Neuronal stem cell (in vitro differentiated cells): Measurements from ENCODE around the gene CIRBP.

ENCODE experiments used
- DNase-seq: peaks from one replicate; pipeline ENCODE4 v3.0.0-alpha.2; 2013; ENCODE audit warnings: low spot score
- H2AFZ ChIP-seq: one replicate; pipeline ENCODE4 v1.6.1; 2013; ENCODE audit warnings: mild to moderate bottlenecking, low read length, inconsistent platforms
- H2AK5ac ChIP-seq: 2 replicates; pipeline ENCODE4 v1.6.1; 2013; ENCODE audit warnings: low read depth, mild to moderate bottlenecking, inconsistent platforms, low read length, moderate library complexity, mixed read lengths
- H2BK120ac ChIP-seq: 2 replicates; pipeline ENCODE4 v1.6.1; 2013; ENCODE audit warnings: low read depth, mild to moderate bottlenecking, inconsistent platforms, low read length, moderate library complexity, mixed read lengths
- H2BK12ac ChIP-seq: one replicate; pipeline ENCODE4 v1.6.1; 2013; ENCODE audit warnings: low read length, inconsistent platforms
- H2BK15ac ChIP-seq: 2 replicates; pipeline ENCODE4 v1.6.1; 2013; ENCODE audit warnings: mild to moderate bottlenecking, low read length, inconsistent platforms, mixed read lengths
- H2BK5ac ChIP-seq: one replicate; pipeline ENCODE4 v1.6.1; 2013; ENCODE audit warnings: inconsistent platforms, mild to moderate bottlenecking, low read length, moderate library complexity
- H3K14ac ChIP-seq: one replicate; pipeline ENCODE4 v1.6.1; 2013; ENCODE audit warnings: low read length, inconsistent platforms
- H3K18ac ChIP-seq: 2 replicates; pipeline ENCODE4 v1.6.1; 2013; ENCODE audit warnings: low read length, inconsistent platforms
- H3K23ac ChIP-seq: 2 replicates; pipeline ENCODE4 v1.6.1; 2013; ENCODE audit warnings: low read depth, mild to moderate bottlenecking, mixed read lengths, low read length, inconsistent platforms; ENCODE audit not compliant: poor library complexity
- H3K27ac ChIP-seq: replicated peaks from 3 replicates; pipeline ENCODE4 v1.5.1; 2013; ENCODE audit warnings: low read length, inconsistent platforms
- H3K27me3 ChIP-seq, 3 experiments: 2 replicates each; pipeline ENCODE4 v1.6.1; 2013; ENCODE audit warnings: low read length in 3 of 3, mild to moderate bottlenecking in 2 of 3, inconsistent platforms in 1 of 3, low read depth in 1 of 3, mixed read lengths in 1 of 3, moderate library complexity in 1 of 3; ENCODE audit not compliant: control insufficient read depth in 3 of 3, insufficient read depth in 3 of 3
- H3K36me3 ChIP-seq, 2 donors: replicated peaks in 1 of 2; 2 replicates each; pipeline ENCODE4 v1.6.1; 2013; ENCODE audit warnings: low read length in 2 of 2; ENCODE audit not compliant: control insufficient read depth in 2 of 2, insufficient read depth in 2 of 2
- H3K4ac ChIP-seq: 2 replicates; pipeline ENCODE4 v1.6.1; 2013; ENCODE audit warnings: inconsistent platforms, mild to moderate bottlenecking, low read length, moderate library complexity
- H3K4me1 ChIP-seq, 2 donors: 1 replicate in 1 of 2; 2 replicates in 1 of 2; pipeline ENCODE4 v1.6.1; 2013; ENCODE audit warnings: low read length in 2 of 2, low read depth in 1 of 2; ENCODE audit not compliant: control insufficient read depth in 2 of 2, insufficient read depth in 1 of 2
- H3K4me2 ChIP-seq: one replicate; pipeline ENCODE4 v1.6.1; 2013; ENCODE audit warnings: mild to moderate bottlenecking, low read length, inconsistent platforms; ENCODE audit not compliant: insufficient read depth, poor library complexity, severe bottlenecking
- H3K4me3 ChIP-seq, 2 donors: 2 replicates each; pipeline ENCODE4 v1.5.1; 2013; ENCODE audit warnings: low read length in 2 of 2, mild to moderate bottlenecking in 2 of 2, inconsistent platforms in 1 of 2, moderate library complexity in 1 of 2
- H3K79me1 ChIP-seq: one replicate; pipeline ENCODE4 v1.6.1; 2013; ENCODE audit warnings: low read depth, mild to moderate bottlenecking, inconsistent platforms, low read length, moderate library complexity
- H3K9ac ChIP-seq: one replicate; pipeline ENCODE4 v1.6.1; 2013; ENCODE audit warnings: mild to moderate bottlenecking, low read depth, low read length, inconsistent platforms; ENCODE audit not compliant: poor library complexity
- H3K9me3 ChIP-seq, 2 donors: replicated peaks in 1 of 2; 2 replicates each; pipeline versions ENCODE3 to v1.6.1; 2013; ENCODE audit warnings: low read length in 2 of 2, mild to moderate bottlenecking in 2 of 2, inconsistent platforms in 1 of 2, low read depth in 1 of 2, mixed read lengths in 1 of 2, moderate library complexity in 1 of 2; ENCODE audit not compliant: control insufficient read depth in 2 of 2, insufficient read depth in 1 of 2
- H4K8ac ChIP-seq: one replicate; pipeline ENCODE4 v1.6.1; 2013; ENCODE audit warnings: low read depth, mild to moderate bottlenecking, inconsistent platforms, low read length, moderate library complexity
- H4K91ac ChIP-seq: one replicate; pipeline ENCODE4 v1.6.1; 2013; ENCODE audit warnings: low read length, low read depth, mild to moderate bottlenecking, inconsistent platforms; ENCODE audit not compliant: poor library complexity
- WGBS, 2 donors: extraction: QIAGEN DNeasy Blood & Tissue Kit; methylation state at CpG; one replicate each; pipeline ENCODE4 v1.1.7; 2013; ENCODE audit warnings: missing lambda C conversion rate in 2 of 2, mixed read lengths in 1 of 2; ENCODE audit not compliant: insufficient read length in 2 of 2, insufficient replicate concordance in 1 of 2; ENCODE audit errors: extremely low coverage in 2 of 2; 5-methylcytosine and 5-hydroxymethylcytosine counted together

CIRBP gene

DNA sequence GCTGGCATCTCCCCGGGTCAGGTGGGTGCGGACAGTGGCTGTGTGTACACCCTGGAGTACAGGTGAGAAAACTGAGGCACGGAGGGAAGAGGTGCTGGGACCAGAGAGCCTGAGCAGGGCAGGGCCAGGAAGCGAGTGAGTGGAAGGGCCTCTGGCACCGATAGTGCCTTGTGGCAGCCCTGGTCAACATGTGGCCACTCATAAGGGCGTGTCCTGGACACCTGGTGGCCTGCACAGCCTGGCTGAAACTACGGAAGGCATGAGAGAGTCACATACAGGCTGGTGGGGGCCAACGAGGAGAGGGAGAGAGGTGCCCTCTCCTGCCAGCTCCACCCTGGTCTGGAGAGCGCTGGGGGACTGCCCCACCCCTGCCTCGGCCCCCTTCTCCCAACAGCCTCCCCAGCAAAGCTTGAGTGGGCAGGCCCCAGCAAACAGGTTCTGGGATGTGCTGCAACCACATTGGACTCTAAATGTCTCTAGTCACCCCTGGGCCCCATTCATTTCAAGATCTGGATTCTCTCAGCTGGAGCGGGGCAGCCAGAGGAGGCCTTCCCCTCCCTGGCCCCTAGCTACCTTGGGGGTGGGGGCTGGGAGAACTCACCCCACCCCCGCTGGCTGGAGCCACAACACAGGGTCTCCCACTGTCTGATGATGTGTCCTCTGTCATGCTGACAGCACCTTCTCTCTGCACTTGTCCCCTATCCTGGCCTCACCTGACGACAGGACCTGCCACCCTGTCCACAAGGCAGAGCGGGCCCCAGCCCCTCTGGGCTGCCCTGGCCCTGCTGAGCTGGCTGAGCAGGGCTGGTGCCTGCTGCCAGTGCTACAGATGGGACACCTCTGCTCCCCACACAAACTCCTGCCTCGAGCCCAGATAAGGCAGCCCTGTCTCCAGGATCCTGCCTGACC is 37.1 kb upstream of the CIRBP start:
- peak overlapping the region; percentile 48 for H3K18ac ChIP-seq
- H3K4me1 ChIP-seq, result peaks cover 8% of the 10 kb centered on the region in 2 donors
- H3K4ac ChIP-seq, result no peak overlapping the region
- H2BK15ac ChIP-seq, result no peak overlapping the region
- H3K27me3 ChIP-seq, result no peaks in the 10 kb centered on the region
- no peak overlapping the region for H4K91ac ChIP-seq
- H2AFZ ChIP-seq, result no peak overlapping the region
- no peak overlapping the region for H3K27ac ChIP-seq
- H3K9ac ChIP-seq, result peak overlapping the region; percentile 44
- no peak overlapping the region for H2BK12ac ChIP-seq
- no peak overlapping the region for H3K23ac ChIP-seq
- H3K9me3 ChIP-seq, result no peaks in the 10 kb centered on the region
- peaks cover 32% of the 10 kb centered on the region for H3K79me1 ChIP-seq
- DNase-seq, result no peak
- peak overlapping the region; percentile 48 for H2BK5ac ChIP-seq
- no peak overlapping the region for H3K4me3 ChIP-seq
- H4K8ac ChIP-seq, result peak overlapping the region; percentile 92
- peak overlapping the region; percentile 47 for H3K14ac ChIP-seq
- H2BK120ac ChIP-seq, result no peak overlapping the region
- no CpG with 5 or more reads among the region's 15 CpGs for WGBS, 2 donors
- peak overlapping the region; percentile 70 for H2AK5ac ChIP-seq
- no peak overlapping the region for H3K4me2 ChIP-seq
- peaks cover 46 to 68% of the 10 kb centered on the region in 2 donors for H3K36me3 ChIP-seq

DNA sequence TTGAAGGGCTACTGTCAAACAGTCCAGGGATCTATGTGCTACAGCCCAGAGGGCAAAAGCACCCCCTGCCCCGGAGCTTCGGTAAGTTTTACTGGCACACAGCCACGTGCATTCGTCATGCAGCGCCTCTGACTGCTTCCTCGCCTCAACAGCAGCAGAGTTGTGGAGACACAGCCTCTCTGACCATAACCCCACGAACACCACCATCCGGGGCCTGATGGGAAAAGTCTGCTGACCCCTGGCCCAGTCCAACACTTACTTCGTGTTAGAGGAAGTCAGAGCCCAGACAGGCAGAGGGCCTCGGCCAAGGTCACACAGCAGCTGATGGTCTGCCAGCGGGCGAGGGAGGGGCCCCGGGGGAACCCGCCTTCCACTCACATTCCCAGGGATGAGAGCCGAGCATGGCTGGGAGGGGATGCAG is 36.5 kb upstream of the CIRBP start:
- H2BK120ac ChIP-seq, result no peak overlapping the region
- H3K36me3 ChIP-seq, result peaks cover 46 to 61% of the 10 kb centered on the region in 2 donors
- H3K9ac ChIP-seq, result no peak overlapping the region
- H2AFZ ChIP-seq, result no peak overlapping the region
- no peaks in the 10 kb centered on the region for H3K9me3 ChIP-seq
- H3K4me1 ChIP-seq, result peaks cover 8% of the 10 kb centered on the region in 2 donors
- H4K8ac ChIP-seq, result no peak overlapping the region
- H3K27me3 ChIP-seq, result no peaks in the 10 kb centered on the region
- H2BK5ac ChIP-seq, result no peak overlapping the region
- DNase-seq, result no peak
- H2BK12ac ChIP-seq, result no peak overlapping the region
- no peak overlapping the region for H2BK15ac ChIP-seq
- no peak overlapping the region for H3K4me2 ChIP-seq
- H3K27ac ChIP-seq, result no peak overlapping the region
- no peak overlapping the region for H2AK5ac ChIP-seq
- no peak overlapping the region for H4K91ac ChIP-seq
- no peak overlapping the region for H3K18ac ChIP-seq
- no peak overlapping the region for H3K23ac ChIP-seq
- H3K79me1 ChIP-seq, result peaks cover 35% of the 10 kb centered on the region
- no peak overlapping the region for H3K4ac ChIP-seq
- WGBS, 2 donors, result no CpG with 5 or more reads among the region's 15 CpGs
- no peak overlapping the region for H3K4me3 ChIP-seq
- H3K14ac ChIP-seq, result no peak overlapping the region

DNA sequence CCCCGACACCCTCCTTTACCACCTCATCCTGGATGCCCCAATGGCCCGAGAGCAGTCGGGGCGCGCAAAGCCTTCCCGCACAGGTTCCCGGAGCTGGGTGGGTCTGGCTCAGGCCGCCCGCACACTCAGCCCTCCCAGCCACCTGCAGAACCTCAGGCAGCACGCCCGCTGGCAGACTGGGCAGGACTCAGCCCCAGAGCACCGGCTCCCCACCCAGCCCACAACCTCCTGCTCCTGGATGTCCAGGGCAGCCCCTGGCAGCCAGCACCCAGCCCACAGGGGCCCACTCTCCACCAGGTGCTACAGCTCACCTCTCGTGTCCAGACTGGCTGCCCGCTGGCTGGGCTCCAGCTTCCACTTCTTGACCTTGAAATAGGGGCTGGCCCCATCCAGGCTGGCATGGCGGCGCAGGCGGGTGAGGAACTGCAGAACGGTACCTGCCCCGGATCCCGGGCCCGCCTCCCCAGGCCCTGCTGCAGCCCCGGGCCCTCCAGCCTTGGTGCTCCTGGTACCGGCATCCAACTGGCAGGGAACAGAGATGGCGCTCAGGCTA is 35.9 kb upstream of the CIRBP start:
- H3K27ac ChIP-seq, result no peak overlapping the region
- no peak for DNase-seq
- WGBS, 2 donors, result no CpG with 5 or more reads among the region's 24 CpGs
- H3K18ac ChIP-seq, result no peak overlapping the region
- no peak overlapping the region for H3K14ac ChIP-seq
- H3K4me3 ChIP-seq, result no peak overlapping the region
- H3K79me1 ChIP-seq, result peaks cover 35% of the 10 kb centered on the region
- no peak overlapping the region for H2BK5ac ChIP-seq
- H2AFZ ChIP-seq, result no peak overlapping the region
- no peak overlapping the region for H4K91ac ChIP-seq
- peaks cover 44 to 56% of the 10 kb centered on the region in 2 donors for H3K36me3 ChIP-seq
- no peak overlapping the region for H2BK15ac ChIP-seq
- H3K4ac ChIP-seq, result no peak overlapping the region
- no peak overlapping the region for H3K9ac ChIP-seq
- no peak overlapping the region for H2BK12ac ChIP-seq
- no peaks in the 10 kb centered on the region for H3K9me3 ChIP-seq
- no peak overlapping the region for H3K4me2 ChIP-seq
- no peaks in the 10 kb centered on the region for H3K27me3 ChIP-seq
- no peak overlapping the region for H4K8ac ChIP-seq
- H3K23ac ChIP-seq, result no peak overlapping the region
- no peak overlapping the region for H2BK120ac ChIP-seq
- H3K4me1 ChIP-seq, result peaks cover 8 to 10% of the 10 kb centered on the region in 2 donors
- no peak overlapping the region for H2AK5ac ChIP-seq
